HK-2 (cell line): Measurements from ENCODE around the gene BCAN.
A peak's percentile ranks its signal among the peaks of the same experiment; 100 is the strongest.

Experiments
- DNase-seq: peaks from one replicate; pipeline ENCODE4 v3.0.0-alpha.2; 2018; ENCODE audit not compliant: unreplicated experiment

BCAN gene

GRCh38 chr1:156696755-156697154 lies 54.8 kb downstream of the BCAN start:
- no peak for DNase-seq

GRCh38 chr1:156697481-156697880 lies 55.6 kb downstream of the BCAN start:
- DNase-seq: peak; percentile 60

GRCh38 chr1:156698995-156699394 lies 57.1 kb downstream of the BCAN start:
- DNase-seq: no peak

- DNase-seq: no peak
Observed at GRCh38 chr1:156700736-156701531, 59.0 kb downstream of the BCAN start.

GRCh38 chr1:156703336-156703735 lies 61.4 kb downstream of the BCAN start:
- DNase-seq: no peak

- no peak for DNase-seq
Observed at GRCh38 chr1:156703741-156704140, 61.8 kb downstream of the BCAN start.

- no peak for DNase-seq
Observed at GRCh38 chr1:156704166-156704711, 62.3 kb downstream of the BCAN start.

GRCh38 chr1:156704930-156705320 lies 63.0 kb downstream of the BCAN start:
- peak; percentile 81 for DNase-seq

- no peak for DNase-seq
Observed at GRCh38 chr1:156705321-156705917, 63.5 kb downstream of the BCAN start, which contains the start of gene CRABP2. TSS of gene CRABP2 (minus strand) at chr1:156705583. CDS start at chr1:156705446, 137 bp downstream.

GRCh38 chr1:156705918-156706656 lies 64.2 kb downstream of the BCAN start:
- peak; percentile 64 for DNase-seq

GRCh38 chr1:156706657-156707416 lies 64.9 kb downstream of the BCAN start:
- DNase-seq: no peak

GRCh38 chr1:156707417-156708217 lies 65.7 kb downstream of the BCAN start:
- DNase-seq: no peak

GRCh38 chr1:156708218-156708661 lies 66.3 kb downstream of the BCAN start:
- DNase-seq: no peak

- DNase-seq: no peak
Observed at GRCh38 chr1:156709031-156709430, 67.1 kb downstream of the BCAN start.
